SK-N-MC (cell line): Measurements from ENCODE around the gene SLC4A7.

Source experiments
- EZH2 ChIP-seq: fragments of 200-600 bp; sonication (generic); IDR thresholded peaks from one replicate; pipeline ENCODE4 v1.6.1; 2017; ENCODE audit warnings: antibody characterized with exemption
- POLR2AphosphoS5 ChIP-seq: IDR thresholded peaks from 2 replicates; pipeline ENCODE4 v1.6.1; 2012; ENCODE audit warnings: mild to moderate bottlenecking, low read depth, low read length, borderline replicate concordance

DNA sequence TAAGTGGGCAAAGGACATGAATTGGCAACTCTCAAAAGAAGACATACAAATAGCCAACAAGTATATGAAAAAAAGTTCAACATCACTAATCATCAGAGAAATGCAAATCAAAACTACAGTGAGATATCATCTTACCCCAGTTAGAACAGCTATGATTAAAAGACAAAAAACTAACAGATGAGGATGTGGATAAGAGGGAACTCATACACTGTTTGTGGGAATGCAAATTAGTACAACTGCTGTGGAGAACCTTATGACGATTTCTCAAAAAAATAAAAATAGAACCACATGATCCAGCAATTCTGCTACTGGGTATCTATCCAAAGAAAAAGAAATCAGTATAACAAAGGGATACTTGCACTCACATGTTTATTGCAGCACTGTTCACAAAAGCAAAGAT, 143.7 kb downstream of the SLC4A7 start:
- TF ChIP-seq EZH2 (no peak), POLR2AphosphoS5 (no peak)
